ENCODE data around the gene CBARP. TPM values are rescaled to one million over a fixed set of nuclear protein-coding genes. Genes with fewer than 3 reads are reported as not detected.
"Not testable (repeated sequence)": the region's sequence is repeated elsewhere in the genome, so short reads cannot be mapped to it uniquely, and the experiment has no call there.

Gene CBARP
- total RNA-seq, 1 experiment from 2014 or later, result 5.6 TPM

- peak; percentile 86 for DNase-seq (ENCODE audit: low spot score)
- in situ Hi-C loops (cut with HindIII; ENCODE audit: low sequenced_read_pairs), result no loop called here
Measured at GRCh38 chr19:1220976-1221903, 16.6 kb downstream of the CBARP start.

DNA sequence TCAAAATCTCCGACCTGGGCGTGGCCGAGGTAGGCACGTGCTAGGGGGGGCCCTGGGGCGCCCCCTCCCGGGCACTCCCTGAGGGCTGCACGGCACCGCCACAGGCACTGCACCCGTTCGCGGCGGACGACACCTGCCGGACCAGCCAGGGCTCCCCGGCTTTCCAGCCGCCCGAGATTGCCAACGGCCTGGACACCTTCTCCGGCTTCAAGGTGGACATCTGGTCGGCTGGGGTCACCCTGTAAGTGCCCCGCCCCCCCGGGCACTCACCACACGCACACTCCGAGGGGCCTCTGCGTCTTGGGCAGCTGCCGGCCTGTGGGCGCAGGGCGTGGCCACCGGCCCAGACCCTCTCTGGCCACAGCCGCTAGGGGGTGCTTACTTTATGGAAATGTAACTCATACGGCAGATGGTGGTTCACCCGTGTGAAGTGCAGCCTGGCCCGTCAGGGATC, 17.3 kb downstream of the CBARP start:
- DNase-seq (ENCODE audit: low spot score), result no peak
- in situ Hi-C loops (cut with HindIII; ENCODE audit: low sequenced_read_pairs), result no loop called here

DNA sequence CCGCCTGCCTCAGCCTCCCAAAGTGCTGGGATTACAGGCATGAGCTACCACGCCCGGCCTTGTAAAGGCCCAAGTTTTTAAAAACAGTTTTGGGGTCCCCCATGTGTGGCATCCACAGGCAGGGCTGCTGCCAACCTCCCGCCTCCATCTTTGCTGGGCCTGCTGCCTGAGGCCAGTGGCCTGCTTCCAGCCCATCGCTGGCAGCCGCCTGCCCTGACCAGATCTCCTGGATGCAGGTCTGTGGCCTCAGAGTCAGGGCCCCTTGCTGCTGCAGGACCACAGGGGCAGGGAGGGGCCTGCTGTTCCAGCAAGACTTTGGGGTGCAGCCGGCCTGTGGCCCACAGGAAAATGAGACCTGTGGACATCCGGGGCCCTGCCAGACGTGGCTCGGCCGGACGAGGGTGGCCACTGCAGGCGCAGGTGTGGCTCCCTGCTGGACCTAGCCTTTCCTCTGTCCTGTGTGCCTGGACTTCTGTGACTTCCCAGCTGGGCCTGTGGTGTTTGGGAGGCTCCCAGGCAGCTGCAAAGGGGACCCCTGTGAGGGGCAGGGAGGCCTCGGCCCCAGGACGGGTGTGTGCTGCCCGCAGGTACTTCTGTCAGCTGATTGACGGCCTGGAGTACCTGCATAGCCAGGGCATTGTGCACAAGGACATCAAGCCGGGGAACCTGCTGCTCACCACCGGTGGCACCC, 17.9 kb downstream of the CBARP start:
- in situ Hi-C loops (cut with HindIII; ENCODE audit: low sequenced_read_pairs), result no loop called here
- no peak for DNase-seq (ENCODE audit: low spot score)

- in situ Hi-C loops (cut with HindIII; ENCODE audit: low sequenced_read_pairs), result no loop called here
- DNase-seq (ENCODE audit: low spot score), result no peak
Measured at GRCh38 chr19:1218751-1219567, 18.8 kb downstream of the CBARP start.

DNA sequence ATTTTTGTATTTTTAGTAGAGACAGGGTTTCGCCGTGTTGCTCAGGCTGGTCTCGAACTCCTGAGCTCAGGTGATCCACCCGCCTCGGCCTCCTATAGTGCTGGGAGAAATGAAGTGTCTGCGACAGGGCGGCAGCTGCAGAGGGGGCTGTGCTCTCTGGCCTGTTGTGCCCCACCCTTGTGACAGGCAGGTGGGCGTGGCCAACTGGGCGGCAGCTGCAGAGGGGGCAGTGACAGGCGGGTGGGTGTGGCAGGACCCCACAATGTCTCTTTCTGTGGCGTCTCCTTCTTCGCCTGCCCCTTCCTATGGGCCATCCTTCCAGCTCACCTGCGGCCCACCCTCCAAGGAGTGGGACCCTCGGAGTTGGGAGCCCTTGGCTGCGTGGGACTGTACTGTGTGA, 20.4 kb downstream of the CBARP start:
- no peak for DNase-seq (ENCODE audit: low spot score)
- in situ Hi-C loops (cut with HindIII; ENCODE audit: low sequenced_read_pairs), result no loop called here

DNA sequence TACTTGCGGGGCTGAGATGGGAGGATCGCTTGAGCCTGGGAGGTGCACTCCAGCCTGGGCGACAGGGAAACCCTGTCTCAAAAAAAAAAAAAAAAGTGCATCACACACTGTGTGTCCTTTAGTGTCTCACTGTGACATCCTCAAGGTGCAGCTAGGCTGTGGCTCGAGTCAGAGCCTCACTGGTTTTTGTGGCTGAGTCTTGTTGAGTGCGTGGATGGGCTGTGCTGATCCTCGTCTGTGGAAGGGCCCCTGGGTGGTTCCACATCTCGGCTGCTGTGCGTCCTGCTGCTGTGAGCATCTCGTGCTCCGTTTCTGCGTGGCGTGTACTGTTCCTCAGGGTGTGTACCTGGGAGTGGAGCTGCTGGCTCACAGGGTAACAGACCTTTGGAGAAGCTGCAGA, 21.0 kb downstream of the CBARP start:
- in situ Hi-C loops (cut with HindIII; ENCODE audit: low sequenced_read_pairs), result no loop called here
- DNase-seq (ENCODE audit: low spot score), result no peak

DNA sequence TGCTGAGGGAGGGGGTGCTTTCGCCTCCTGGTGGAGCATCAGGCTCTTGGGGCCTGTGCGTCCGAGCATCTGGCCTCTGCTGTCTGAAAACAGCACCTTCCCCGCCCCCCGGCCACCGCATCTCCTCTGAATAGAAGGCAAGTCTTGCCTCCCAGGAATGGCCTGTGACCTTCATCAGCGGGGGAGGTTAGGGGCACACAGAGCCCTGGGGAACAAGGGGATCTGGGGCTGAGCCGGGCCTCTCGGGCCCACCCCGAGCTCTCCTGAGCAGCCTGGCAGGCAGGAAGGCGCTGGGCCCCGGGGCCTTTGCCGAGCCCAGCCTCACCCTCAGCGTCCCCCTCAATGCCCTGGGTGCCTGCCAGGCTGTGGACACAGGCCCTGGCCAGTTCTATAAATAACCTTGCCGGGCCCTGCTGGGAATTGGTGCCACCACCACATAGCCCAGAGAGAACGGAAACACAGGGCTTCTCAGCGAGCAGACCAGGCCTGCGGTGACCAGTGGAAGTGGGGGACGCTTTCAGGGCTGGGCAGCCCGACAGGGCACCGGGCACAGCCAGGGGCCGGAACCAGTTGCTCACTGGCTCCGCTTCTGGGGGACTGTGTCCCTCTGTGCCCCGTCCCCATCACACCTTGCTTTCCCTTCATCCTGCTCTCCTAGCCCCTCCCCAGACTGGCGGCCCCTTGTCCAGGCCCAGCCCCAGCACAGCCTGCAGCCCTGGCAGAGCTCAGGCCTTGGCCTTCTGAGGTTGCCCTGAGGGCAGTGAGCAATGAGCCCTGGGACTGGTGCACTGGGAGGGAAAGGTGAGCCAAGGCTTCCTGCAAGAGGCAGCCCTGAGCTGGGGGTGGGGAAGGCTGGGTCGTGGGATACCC, 22.7 kb downstream of the CBARP start:
- peak; percentile 70 for DNase-seq (ENCODE audit: low spot score)

DNA sequence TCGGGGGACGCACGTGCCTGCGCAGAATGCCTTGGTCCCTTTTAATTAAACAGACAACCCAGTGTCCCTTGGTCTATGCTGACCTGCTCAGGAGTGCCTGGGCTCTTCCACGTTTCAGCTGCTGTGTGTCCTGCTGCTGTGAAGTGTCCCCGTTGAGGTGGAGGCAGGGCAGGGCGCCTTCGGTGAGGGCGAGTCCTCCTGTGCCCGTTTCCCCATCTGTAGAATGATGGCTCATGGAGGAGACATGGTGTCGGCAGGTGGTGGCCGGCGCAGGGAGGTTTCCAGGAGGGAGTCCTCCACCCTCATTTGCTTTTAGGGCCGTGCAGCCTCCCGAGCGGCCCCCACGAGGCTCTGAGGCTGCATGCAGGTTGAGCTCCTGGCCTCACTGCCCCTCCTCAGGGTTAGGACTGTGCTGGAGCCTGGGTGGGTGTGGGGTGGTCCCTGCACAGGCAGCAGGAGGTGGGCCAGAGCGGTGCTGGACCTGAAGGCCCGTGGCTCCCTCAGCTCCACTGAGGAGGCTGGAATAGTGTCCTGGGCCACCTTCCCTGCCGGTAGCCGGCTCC, 23.4 kb downstream of the CBARP start:
- DNase-seq (ENCODE audit: low spot score), result no peak
- in situ Hi-C loops (cut with HindIII; ENCODE audit: low sequenced_read_pairs), result no loop called here

More for the DNA sequence above, 22.7 kb downstream of the CBARP start:
- in situ Hi-C loops (cut with HindIII; ENCODE audit: low sequenced_read_pairs), result no loop called here

DNA sequence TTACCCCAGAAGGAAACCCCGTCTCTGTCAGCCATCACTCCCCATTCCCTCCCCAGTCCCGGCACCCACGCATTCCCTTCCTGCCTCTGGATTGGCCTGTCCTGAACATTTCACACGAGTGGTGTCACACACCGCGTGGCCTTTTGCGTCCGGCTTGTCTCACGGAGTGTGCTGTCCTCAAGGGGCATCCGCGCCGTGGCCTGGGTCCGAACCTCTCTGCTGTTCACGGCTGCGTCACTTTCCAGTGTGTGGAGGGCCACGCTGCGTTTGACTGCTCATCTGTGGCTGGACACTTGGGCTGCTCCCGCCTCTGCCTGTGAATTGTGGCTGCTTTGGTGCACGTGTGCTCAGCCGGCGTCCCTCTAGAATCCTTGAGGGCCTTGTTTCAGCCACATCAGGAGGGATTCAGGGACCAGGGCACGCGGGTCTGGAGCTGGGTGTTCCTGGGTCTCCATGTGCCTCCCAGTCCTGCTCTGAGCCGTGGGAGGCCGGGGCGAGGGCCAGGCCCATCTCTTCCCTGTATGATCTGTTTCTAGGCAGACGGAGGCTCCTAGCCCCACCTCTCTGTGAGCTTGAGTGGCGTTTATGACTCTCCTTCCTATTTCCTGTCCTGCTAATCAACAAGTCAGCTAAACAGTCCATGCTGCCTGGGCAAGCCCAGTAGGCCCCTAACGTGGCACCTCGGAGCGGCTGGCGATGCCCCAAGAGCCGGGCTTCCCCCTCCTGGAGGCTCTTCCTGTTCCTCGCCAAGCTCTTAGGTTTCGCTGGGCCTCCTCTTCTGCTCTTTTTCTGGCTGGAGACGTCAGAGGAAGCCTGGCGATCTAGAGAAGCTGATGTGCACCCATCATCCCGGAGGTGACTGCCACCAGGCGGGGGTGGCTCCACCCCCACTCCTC, 24.2 kb downstream of the CBARP start:
- in situ Hi-C loops (cut with HindIII; ENCODE audit: low sequenced_read_pairs), result no loop called here
- DNase-seq (ENCODE audit: low spot score), result peak; percentile 85

- in situ Hi-C loops (cut with HindIII; ENCODE audit: low sequenced_read_pairs), result no loop called here
- DNase-seq (ENCODE audit: low spot score), result peak; percentile 60
Measured at GRCh38 chr19:1211494-1212234, 26.1 kb downstream of the CBARP start.

DNA sequence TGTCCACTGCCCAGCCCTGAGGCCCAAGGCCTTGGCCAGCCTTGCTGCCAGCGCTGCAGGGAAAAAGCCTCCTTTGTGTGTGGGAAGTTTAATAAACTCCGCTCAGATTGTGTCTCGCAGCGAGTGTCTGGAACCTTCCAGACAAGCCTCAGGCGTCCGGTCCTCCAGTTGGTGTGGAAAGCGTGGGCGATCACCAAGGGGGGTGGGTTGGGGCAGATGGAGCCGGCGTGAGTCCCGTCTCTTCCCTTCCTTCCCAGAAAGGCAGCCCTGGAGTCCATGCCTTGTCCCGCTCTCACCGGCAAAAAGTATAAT, 27.6 kb downstream of the CBARP start:
- DNase-seq (ENCODE audit: low spot score), result peak; percentile 49
- in situ Hi-C loops (cut with HindIII; ENCODE audit: low sequenced_read_pairs), result no loop called here

GRCh38 chr19:1208830-1209229, 29.0 kb downstream of the CBARP start:
- DNase-seq (ENCODE audit: low spot score); in situ Hi-C loops (cut with HindIII; ENCODE audit: low sequenced_read_pairs): not testable (repeated sequence)

GRCh38 chr19:1206864-1207450, 30.8 kb downstream of the CBARP start:
- DNase-seq (ENCODE audit: low spot score), result no peak
- in situ Hi-C loops (cut with HindIII; ENCODE audit: low sequenced_read_pairs), result no loop called here

- in situ Hi-C loops (cut with HindIII; ENCODE audit: low sequenced_read_pairs), result no loop called here
- no peak for DNase-seq (ENCODE audit: low spot score)
Measured at GRCh38 chr19:1206150-1206863, 31.5 kb downstream of the CBARP start.

DNA sequence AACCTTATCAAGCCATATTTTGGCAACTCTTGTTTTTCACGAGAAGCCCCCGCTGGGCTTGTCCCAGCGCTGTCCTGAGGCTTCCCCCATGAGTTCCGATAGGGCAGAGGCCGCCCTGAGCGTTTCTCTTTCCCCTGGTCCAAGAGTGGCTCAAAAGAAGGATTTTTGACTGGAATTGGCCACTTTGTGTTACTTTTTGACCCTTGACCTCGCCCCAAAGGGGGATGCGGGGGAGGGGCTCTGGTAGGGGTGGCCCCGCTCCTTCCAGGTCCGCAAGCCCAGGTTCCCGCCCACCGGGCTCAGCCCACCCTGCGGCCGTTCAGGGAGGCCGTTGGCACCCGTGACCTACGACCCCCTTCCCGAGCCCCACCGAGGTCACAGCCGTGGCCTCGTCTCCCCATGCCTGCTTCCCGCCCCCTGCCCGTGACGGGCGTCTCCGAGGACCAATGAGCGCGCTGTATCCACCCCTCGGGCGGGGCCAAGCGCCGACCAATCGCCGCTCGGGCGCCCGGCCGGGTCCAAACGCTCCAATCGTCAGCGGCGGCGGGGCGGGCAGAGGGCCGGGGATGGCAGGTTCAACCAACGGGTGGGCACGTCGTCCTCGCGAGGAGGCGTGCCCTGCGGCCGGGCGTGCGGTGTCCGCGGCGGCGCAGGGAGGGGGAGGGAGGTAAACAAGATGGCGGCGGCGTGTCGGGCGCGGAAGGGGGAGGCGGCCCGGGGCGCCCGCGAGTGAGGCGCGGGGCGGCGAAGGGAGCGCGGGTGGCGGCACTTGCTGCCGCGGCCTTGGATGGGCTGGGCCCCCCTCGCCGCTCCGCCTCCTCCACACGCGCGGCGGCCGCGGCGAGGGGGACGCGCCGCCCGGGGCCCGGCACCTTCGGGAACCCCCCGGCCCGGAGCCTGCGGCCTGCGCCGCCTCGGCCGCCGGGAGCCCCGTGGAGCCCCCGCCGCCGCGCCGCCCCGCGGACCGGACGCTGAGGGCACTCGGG, 32.4 kb downstream of the CBARP start, which contains the start of gene STK11:
TSS of gene STK11 (plus strand) at position 665 of the 986 bp plus-strand sequence. CDS start 1,136 bp downstream, outside the sequence.
- in situ Hi-C loops (cut with HindIII; ENCODE audit: low sequenced_read_pairs), result no loop called here
- DNase-seq (ENCODE audit: low spot score), result peak; percentile 97

Data from G401 (cell line).